BLaER1 (cell line): Measurements from ENCODE around the gene LYST.

Source experiments
- H3K27ac ChIP-seq: shearing (Covaris generic); formaldehyde crosslinking; 2 replicates; pipeline ENCODE4 v1.8.1; 2022
- H3K27me3 ChIP-seq: shearing (Covaris generic); formaldehyde crosslinking; 2 replicates; pipeline ENCODE4 v1.8.1; 2022
- H3K36me3 ChIP-seq: shearing (Covaris generic); formaldehyde crosslinking; 2 replicates; pipeline ENCODE4 v1.8.1; 2022
- H3K4me1 ChIP-seq: shearing (Covaris generic); formaldehyde crosslinking; 2 replicates; pipeline ENCODE4 v1.8.1; 2022
- H3K4me2 ChIP-seq: shearing (Covaris generic); formaldehyde crosslinking; 2 replicates; pipeline ENCODE4 v1.8.1; 2022
- H3K4me3 ChIP-seq: shearing (Covaris generic); formaldehyde crosslinking; 2 replicates; pipeline ENCODE4 v1.8.1; 2022
- H3K9ac ChIP-seq: shearing (Covaris generic); formaldehyde crosslinking; 2 replicates; pipeline ENCODE4 v1.8.1; 2022
- H3K9me3 ChIP-seq: shearing (Covaris generic); formaldehyde crosslinking; 2 replicates; pipeline ENCODE4 v1.8.1; 2022
- H4K20me1 ChIP-seq: shearing (Covaris generic); formaldehyde crosslinking; 2 replicates; pipeline ENCODE4 v1.8.1; 2022
- Cebpa-rat ChIP-seq: shearing (Covaris generic); IDR thresholded peaks from 2 replicates; pipeline ENCODE4 v1.8.1; 2022

LYST gene

GRCh38 chr1:235637756-235638534, 228.8 kb downstream of the LYST start:
- H3K27ac ChIP-seq: no peak overlapping the region
- no peak overlapping the region for H3K4me2 ChIP-seq
- H3K36me3 ChIP-seq: no peaks in the 10 kb centered on the region
- H4K20me1 ChIP-seq: peaks cover 4% of the 10 kb centered on the region; the same call in 1 of the 2 replicates
- H3K27me3 ChIP-seq: no peaks in the 10 kb centered on the region
- H3K9me3 ChIP-seq: no peaks in the 10 kb centered on the region
- no peak for TF ChIP-seq Cebpa-rat
- H3K4me1 ChIP-seq: peaks cover 37% of the 10 kb centered on the region
- no peak overlapping the region for H3K9ac ChIP-seq
- no peak overlapping the region for H3K4me3 ChIP-seq

GRCh38 chr1:235635938-235636662, 230.6 kb downstream of the LYST start:
- no peaks in the 10 kb centered on the region for H4K20me1 ChIP-seq
- H3K27ac ChIP-seq: no peak overlapping the region
- peaks cover 29% of the 10 kb centered on the region for H3K4me1 ChIP-seq
- H3K4me2 ChIP-seq: no peak overlapping the region
- no peak overlapping the region for H3K9ac ChIP-seq
- no peak for TF ChIP-seq Cebpa-rat
- no peaks in the 10 kb centered on the region for H3K9me3 ChIP-seq
- no peaks in the 10 kb centered on the region for H3K27me3 ChIP-seq
- no peaks in the 10 kb centered on the region for H3K36me3 ChIP-seq
- no peak overlapping the region for H3K4me3 ChIP-seq

GRCh38 chr1:235632506-235633401, 234.0 kb downstream of the LYST start:
- Histone ChIP-seq H3K27me3 (no peaks in the 10 kb centered on the region), H3K36me3 (no peaks in the 10 kb centered on the region), H3K4me1 (peaks cover 19% of the 10 kb centered on the region), H3K27ac (no peak overlapping the region), H3K4me2 (peak overlapping the region; percentile 46), H3K4me3 (no peak overlapping the region), H4K20me1 (no peaks in the 10 kb centered on the region), H3K9me3 (no peaks in the 10 kb centered on the region), H3K9ac (no peak overlapping the region)
- no peak for TF ChIP-seq Cebpa-rat

GRCh38 chr1:235631816-235632215, 234.9 kb downstream of the LYST start:
- H3K27ac ChIP-seq: no peak overlapping the region
- H3K4me1 ChIP-seq: peaks cover 19% of the 10 kb centered on the region
- H3K27me3 ChIP-seq: no peaks in the 10 kb centered on the region
- no peaks in the 10 kb centered on the region for H3K36me3 ChIP-seq
- no peak overlapping the region for H3K4me2 ChIP-seq
- no peak overlapping the region for H3K9ac ChIP-seq
- H4K20me1 ChIP-seq: no peaks in the 10 kb centered on the region
- TF ChIP-seq Cebpa-rat: no peak
- no peaks in the 10 kb centered on the region for H3K9me3 ChIP-seq
- no peak overlapping the region for H3K4me3 ChIP-seq

- no peaks in the 10 kb centered on the region for H3K27me3 ChIP-seq
- no peak overlapping the region for H3K4me3 ChIP-seq
- no peak overlapping the region for H3K4me2 ChIP-seq
- H3K36me3 ChIP-seq: no peaks in the 10 kb centered on the region
- no peaks in the 10 kb centered on the region for H4K20me1 ChIP-seq
- H3K27ac ChIP-seq: no peak overlapping the region
- TF ChIP-seq Cebpa-rat: no peak
- peaks cover 27% of the 10 kb centered on the region for H3K4me1 ChIP-seq
- no peak overlapping the region for H3K9ac ChIP-seq
- H3K9me3 ChIP-seq: no peaks in the 10 kb centered on the region
These were observed 238.2 kb downstream of the LYST start for GRCh38 chr1:235628316-235629005.

- Histone ChIP-seq H3K27ac (no peak overlapping the region), H3K9me3 (no peaks in the 10 kb centered on the region), H3K36me3 (no peaks in the 10 kb centered on the region), H3K4me2 (no peak overlapping the region), H3K9ac (no peak overlapping the region), H4K20me1 (no peaks in the 10 kb centered on the region), H3K4me3 (no peak overlapping the region), H3K27me3 (no peaks in the 10 kb centered on the region), H3K4me1 (peaks cover 11% of the 10 kb centered on the region)
- TF ChIP-seq Cebpa-rat: no peak
These were observed 240.9 kb downstream of the LYST start for GRCh38 chr1:235625831-235626230.

- TF ChIP-seq Cebpa-rat: no peak
- H4K20me1 ChIP-seq: no peaks in the 10 kb centered on the region
- H3K4me2 ChIP-seq: no peak overlapping the region; the same call in 1 of the 2 replicates
- no peaks in the 10 kb centered on the region for H3K9me3 ChIP-seq
- no peak overlapping the region for H3K27ac ChIP-seq
- no peak overlapping the region for H3K4me3 ChIP-seq
- no peaks in the 10 kb centered on the region for H3K36me3 ChIP-seq
- H3K4me1 ChIP-seq: peaks cover 11% of the 10 kb centered on the region
- H3K9ac ChIP-seq: no peak overlapping the region
- no peaks in the 10 kb centered on the region for H3K27me3 ChIP-seq
These were observed 241.4 kb downstream of the LYST start for GRCh38 chr1:235625340-235625739.

GRCh38 chr1:235624721-235625333, 241.9 kb downstream of the LYST start:
- H3K27ac ChIP-seq: no peak overlapping the region
- TF ChIP-seq Cebpa-rat: no peak
- H3K27me3 ChIP-seq: no peaks in the 10 kb centered on the region
- H3K9ac ChIP-seq: no peak overlapping the region
- peak overlapping the region; percentile 21 for H3K4me2 ChIP-seq
- H3K9me3 ChIP-seq: no peaks in the 10 kb centered on the region
- H3K4me1 ChIP-seq: peaks cover 11% of the 10 kb centered on the region
- no peaks in the 10 kb centered on the region for H3K36me3 ChIP-seq
- no peak overlapping the region for H3K4me3 ChIP-seq
- H4K20me1 ChIP-seq: no peaks in the 10 kb centered on the region
